T-cell (primary cell): Measurements from ENCODE around the gene COG2. TPM values are rescaled to one million over a fixed set of nuclear protein-coding genes. Genes with fewer than 3 reads are reported as not detected.
"Not testable (repeated sequence)": the region's sequence is repeated elsewhere in the genome, so short reads cannot be mapped to it uniquely, and the experiment has no call there.

Source experiments
- ATAC-seq, 4 experiments: fragments of 200-7000 bp in 3 of 4; fragments of 150-1000 bp in 1 of 4; cut with Tn5 transposase; replicated peaks in 1 of 4; 1 replicate in 3 of 4; 2 replicates in 1 of 4; pipeline ENCODE4 v1.10.0; 2021; ENCODE audit warnings: moderate library complexity in 3 of 4, mild to moderate bottlenecking in 2 of 4, moderate number of reproducible peaks in 1 of 4
- CTCF ChIA-PET, 2 donors: fragments of 300-600 bp; sonication (Branson Sonifier 250); formaldehyde crosslinking; loops; one replicate each; lab custom pipeline; 2022; ENCODE audit warnings: antibody characterized with exemption in 2 of 2; lab: Charles Lee
- POLR2A ChIA-PET, 2 donors: fragments of 300-600 bp; sonication (Branson Sonifier 250); formaldehyde crosslinking; loops; one replicate each; lab custom pipeline; 2022; ENCODE audit warnings: antibody characterized with exemption in 2 of 2; lab: Charles Lee
- DNase-seq, 35 experiments: peaks; one replicate each; pipeline versions ENCODE4 v3.0.0 to v3.0.0-alpha.2; 2013 to 2023
- H3K27ac ChIP-seq: one replicate; pipeline ENCODE4 v1.5.1; 2013; ENCODE audit warnings: low read length
- H3K27me3 ChIP-seq, 2 experiments: replicated peaks in 1 of 2; 1 replicate in 1 of 2; 2 replicates in 1 of 2; pipeline versions ENCODE4 v1.6.1 to v1.7.0; 2013; ENCODE audit warnings: low read length in 1 of 2, mixed read lengths in 1 of 2; ENCODE audit not compliant: control insufficient read depth in 2 of 2, insufficient read depth in 2 of 2; ENCODE audit errors: extremely low read depth in 1 of 2
- H3K36me3 ChIP-seq, 2 donors: 1 replicate in 1 of 2; 2 replicates in 1 of 2; pipeline versions ENCODE4 v1.6.1 to v1.7.0; 2013; ENCODE audit warnings: low read length in 1 of 2; ENCODE audit not compliant: control insufficient read depth in 2 of 2, insufficient read depth in 1 of 2; ENCODE audit errors: extremely low read depth in 1 of 2
- H3K4me1 ChIP-seq, 2 experiments: 1 replicate in 1 of 2; 2 replicates in 1 of 2; pipeline versions ENCODE4 v1.6.1 to v1.7.0; 2013; ENCODE audit warnings: low read length in 2 of 2, mixed read lengths in 1 of 2; ENCODE audit not compliant: insufficient read depth in 2 of 2, control insufficient read depth in 1 of 2; ENCODE audit errors: extremely low read depth in 1 of 2
- H3K4me3 ChIP-seq, 2 donors: 1 replicate in 1 of 2; 2 replicates in 1 of 2; pipeline versions ENCODE4 v1.5.1 to v1.7.0; 2013; ENCODE audit warnings: mild to moderate bottlenecking in 2 of 2, low read length in 1 of 2, moderate library complexity in 1 of 2; ENCODE audit not compliant: control insufficient read depth in 1 of 2; ENCODE audit errors: extremely low read depth in 1 of 2
- H3K9me3 ChIP-seq: 2 replicates; pipeline ENCODE4 v1.7.0; 2013
- H3K27ac Mint-ChIP-seq, 2 donors: one replicate each; pipeline ENCODE4 v1.8.0; 2020 to 2021; ENCODE audit warnings: mild to moderate bottlenecking in 2 of 2, mixed read lengths in 2 of 2
- H3K27me3 Mint-ChIP-seq, 2 donors: one replicate each; pipeline ENCODE4 v1.8.0; 2021 to 2022; ENCODE audit warnings: mixed read lengths in 2 of 2
- H3K36me3 Mint-ChIP-seq: one replicate; pipeline ENCODE4 v1.8.0; 2021; ENCODE audit warnings: mixed read lengths
- H3K4me1 Mint-ChIP-seq, 3 donors: one replicate each; pipeline ENCODE4 v1.8.0; 2020 to 2022; ENCODE audit warnings: mixed read lengths in 3 of 3, mild to moderate bottlenecking in 1 of 3
- H3K4me3 Mint-ChIP-seq, 3 donors: one replicate each; pipeline ENCODE4 v1.8.0; 2020 to 2022; ENCODE audit warnings: mild to moderate bottlenecking in 3 of 3, mixed read lengths in 3 of 3, moderate library complexity in 3 of 3
- H3K9me3 Mint-ChIP-seq, 3 donors: one replicate each; pipeline ENCODE4 v1.8.0; 2020 to 2022; ENCODE audit warnings: mixed read lengths in 3 of 3
- WGBS: methylation state at CpG from one replicate; pipeline ENCODE4 v1.1.5; 2013; ENCODE audit warnings: missing lambda C conversion rate; ENCODE audit not compliant: insufficient coverage; 5-methylcytosine and 5-hydroxymethylcytosine counted together
- total RNA-seq, 35 experiments: library from RNA in 6 of 35; stranded (reverse) in 6 of 35; fragments of 120-200 nt in 1 of 35; gene quantifications; one replicate each; pipeline versions ENCODE4 v1.2.1 to v1.2.4 and lab custom pipeline; 2013 to 2026

COG2 gene
- total RNA-seq, 5 donors from 2014 or later (not counting 1 experiment from before 2014, with no cell fraction given), result 30.5 to 38.6 (median 37.1) TPM

DNA sequence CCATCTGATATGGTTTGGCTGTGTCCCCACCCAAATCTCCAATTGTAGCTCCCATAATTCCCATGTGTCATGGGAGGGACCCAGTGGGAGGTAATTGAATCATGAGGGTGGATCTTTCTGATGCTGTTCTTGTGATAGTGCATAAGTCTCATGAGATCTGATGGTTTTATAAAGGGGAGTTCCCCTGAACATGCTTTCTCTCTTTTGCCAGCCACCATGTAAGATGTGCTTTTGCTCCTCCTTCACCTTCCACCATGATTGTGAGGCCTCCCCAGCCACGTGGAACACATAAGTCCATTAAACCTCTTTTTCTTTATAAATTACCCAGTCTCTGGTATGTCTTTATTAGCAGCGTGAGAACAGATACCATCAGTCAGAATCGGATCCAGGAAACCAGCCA is 74.2 kb downstream of the COG2 start:
- CTCF ChIA-PET, H3K36me3 ChIP-seq, H3K4me1 ChIP-seq, ATAC-seq, H3K36me3 Mint-ChIP-seq, H3K27ac ChIP-seq, H3K27ac Mint-ChIP-seq, H3K4me3 ChIP-seq, H3K27me3 ChIP-seq, H3K9me3 Mint-ChIP-seq, POLR2A ChIA-PET, H3K4me3 Mint-ChIP-seq, H3K9me3 ChIP-seq, H3K4me1 Mint-ChIP-seq, DNase-seq: not testable (repeated sequence)
- 93% methylated on average over 2 of the region's 3 CpGs for WGBS
- peaks cover 14 to 21% of the 10 kb centered on the region in 2 donors for H3K27me3 Mint-ChIP-seq

DNA sequence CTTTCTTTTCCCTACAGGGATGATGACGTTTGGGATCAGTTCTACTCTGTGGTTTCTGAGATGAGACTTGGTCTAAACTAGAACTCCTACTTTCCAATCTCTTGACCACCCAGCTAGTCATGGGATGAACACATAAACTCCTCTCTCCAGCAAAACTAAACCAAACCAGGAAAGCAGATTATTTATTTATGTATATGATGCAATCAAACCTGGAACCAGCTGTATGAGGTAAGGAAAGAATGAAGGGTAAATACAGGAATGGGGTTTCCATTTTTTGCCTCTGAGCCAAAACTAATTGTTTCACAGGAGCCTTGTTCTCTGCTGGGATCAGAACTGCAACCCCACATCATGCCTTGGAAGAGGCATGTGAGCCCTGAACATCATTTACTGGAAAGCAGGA is 75.0 kb downstream of the COG2 start:
- CTCF ChIA-PET, result interaction anchor here in 1 of 2 donors (0.6 kb wide), 1 partner anchor 584 kb away, joined by 4 read pairs; no protein-coding TSS in a partner anchor

GRCh38 chr1:230721849-230722522 is 79.7 kb downstream of the COG2 start:
- WGBS, result 75% methylated on average over 3 of the region's 3 CpGs
- CTCF ChIA-PET, ATAC-seq, H3K9me3 Mint-ChIP-seq, H3K4me1 Mint-ChIP-seq, POLR2A ChIA-PET, H3K4me1 ChIP-seq, H3K36me3 Mint-ChIP-seq, H3K36me3 ChIP-seq, H3K27ac Mint-ChIP-seq, H3K27me3 ChIP-seq, DNase-seq, H3K9me3 ChIP-seq, H3K27ac ChIP-seq, H3K4me3 ChIP-seq, H3K4me3 Mint-ChIP-seq: not testable (repeated sequence)
- peaks cover 0 to 26% of the 10 kb centered on the region in 2 donors for H3K27me3 Mint-ChIP-seq

More for the DNA sequence above, 75.0 kb downstream of the COG2 start:
- Histone ChIP-seq H3K36me3 (no peaks in the 10 kb centered on the region), H3K27me3 (peaks cover 0 to 9% of the 10 kb centered on the region in 2 experiments), H3K4me3 (no peak overlapping the region), H3K27ac (no peak overlapping the region), H3K9me3 (no peaks in the 10 kb centered on the region), H3K4me1 (no peaks in the 10 kb centered on the region)
- no CpG with 5 or more reads among the region's 1 CpG for WGBS
- peaks cover 0 to 10% (median 9%) of the 10 kb centered on the region in 3 donors for H3K9me3 Mint-ChIP-seq
- ATAC-seq, result no peak
- DNase-seq, result no peak
- H3K27ac Mint-ChIP-seq, result no peak overlapping the region
- H3K4me1 Mint-ChIP-seq, result no peaks in the 10 kb centered on the region
- H3K36me3 Mint-ChIP-seq, result no peaks in the 10 kb centered on the region
- H3K27me3 Mint-ChIP-seq, result peaks cover 14 to 21% of the 10 kb centered on the region in 2 donors
- no peak overlapping the region for H3K4me3 Mint-ChIP-seq
- POLR2A ChIA-PET, result no interaction called here

- ATAC-seq (no peak), DNase-seq (no peak)
- Mint-ChIP-seq H3K27me3 (peaks cover 4 to 38% of the 10 kb centered on the region in 2 donors), H3K9me3 (peaks cover 0 to 8% (median 5%) of the 10 kb centered on the region in 3 donors), H3K27ac (no peak overlapping the region), H3K36me3 (no peaks in the 10 kb centered on the region), H3K4me3 (no peak overlapping the region), H3K4me1 (no peaks in the 10 kb centered on the region)
- Histone ChIP-seq H3K27me3 (peaks cover 0 to 10% of the 10 kb centered on the region in 2 experiments), H3K4me3 (no peak overlapping the region), H3K9me3 (no peaks in the 10 kb centered on the region), H3K27ac (no peak overlapping the region), H3K4me1 (no peaks in the 10 kb centered on the region), H3K36me3 (no peaks in the 10 kb centered on the region)
- ChIA-PET POLR2A (no interaction called here), CTCF (no interaction called here)
- WGBS, result no CpG with 5 or more reads among the region's 6 CpGs
Measured at GRCh38 chr1:230725256-230726012, 83.2 kb downstream of the COG2 start.

- Histone ChIP-seq H3K9me3 (no peaks in the 10 kb centered on the region), H3K4me1 (no peaks in the 10 kb centered on the region), H3K27ac (no peak overlapping the region), H3K4me3 (no peak overlapping the region), H3K27me3 (peaks cover 0 to 11% of the 10 kb centered on the region in 2 experiments), H3K36me3 (no peaks in the 10 kb centered on the region)
- Mint-ChIP-seq H3K27ac (no peak overlapping the region), H3K9me3 (peaks cover 0 to 3% (median 0%) of the 10 kb centered on the region in 3 donors), H3K4me3 (no peak overlapping the region), H3K27me3 (peaks cover 4 to 43% of the 10 kb centered on the region in 2 donors), H3K4me1 (no peaks in the 10 kb centered on the region), H3K36me3 (no peaks in the 10 kb centered on the region)
- ChIA-PET CTCF (no interaction called here), POLR2A (no interaction called here)
- 87% methylated on average over 4 of the region's 6 CpGs for WGBS
- ATAC-seq, result no peak
- no peak for DNase-seq
Measured at GRCh38 chr1:230728710-230729392, 86.6 kb downstream of the COG2 start.

GRCh38 chr1:230730977-230731376 is 88.7 kb downstream of the COG2 start:
- H3K27me3 ChIP-seq, result peaks cover 0 to 17% of the 10 kb centered on the region in 2 experiments
- no peaks in the 10 kb centered on the region for H3K4me1 ChIP-seq
- H3K27me3 Mint-ChIP-seq, result peaks cover 13 to 46% of the 10 kb centered on the region in 2 donors
- H3K36me3 Mint-ChIP-seq, result no peaks in the 10 kb centered on the region
- H3K27ac ChIP-seq, result no peak overlapping the region
- WGBS, result 62% methylated on average over 5 of the region's 5 CpGs
- peaks cover 0 to 3% (median 0%) of the 10 kb centered on the region in 3 donors for H3K9me3 Mint-ChIP-seq
- H3K4me1 Mint-ChIP-seq, result no peaks in the 10 kb centered on the region
- ATAC-seq (no peak), DNase-seq (no peak)
- ChIA-PET POLR2A (no interaction called here), CTCF (no interaction called here)
- H3K4me3 Mint-ChIP-seq, result no peak overlapping the region
- no peak overlapping the region for H3K4me3 ChIP-seq
- no peaks in the 10 kb centered on the region for H3K9me3 ChIP-seq
- no peak overlapping the region for H3K27ac Mint-ChIP-seq
- no peaks in the 10 kb centered on the region for H3K36me3 ChIP-seq
